Trophoblast cell (in vitro differentiated cells and primary cell): ENCODE data around the gene NAE1.

Source experiments
- DNase-seq, 2 donors: peaks; one replicate each; pipeline ENCODE4 v3.0.0-alpha.2; 2016
- H2AFZ ChIP-seq: 2 replicates; pipeline ENCODE4 v1.6.1; 2013; ENCODE audit warnings: low read length, moderate library complexity, mild to moderate bottlenecking; ENCODE audit not compliant: insufficient read depth, poor library complexity
- H2AK5ac ChIP-seq: 2 replicates; pipeline ENCODE4 v1.6.1; 2013; ENCODE audit warnings: mild to moderate bottlenecking, low read length
- H2BK120ac ChIP-seq: 2 replicates; pipeline ENCODE4 v1.6.1; 2013; ENCODE audit warnings: low read length, mild to moderate bottlenecking, moderate library complexity; ENCODE audit not compliant: insufficient read depth, poor library complexity
- H2BK12ac ChIP-seq: 2 replicates; pipeline ENCODE4 v1.6.1; 2013; ENCODE audit warnings: mild to moderate bottlenecking, low read length, moderate library complexity
- H2BK5ac ChIP-seq: 2 replicates; pipeline ENCODE4 v1.6.1; 2013; ENCODE audit warnings: low read length, low read depth, moderate library complexity, mild to moderate bottlenecking; ENCODE audit not compliant: poor library complexity
- H3K14ac ChIP-seq: 2 replicates; pipeline ENCODE4 v1.6.1; 2013; ENCODE audit warnings: mild to moderate bottlenecking, low read length
- H3K18ac ChIP-seq: 2 replicates; pipeline ENCODE4 v1.6.1; 2013; ENCODE audit warnings: mild to moderate bottlenecking, low read length
- H3K23ac ChIP-seq: 2 replicates; pipeline ENCODE4 v1.6.1; 2013; ENCODE audit warnings: low read length
- H3K27ac ChIP-seq: 2 replicates; pipeline ENCODE4 v1.5.1; 2013; ENCODE audit warnings: low read depth, mild to moderate bottlenecking, inconsistent platforms, low read length, moderate library complexity
- H3K27me3 ChIP-seq: 2 replicates; pipeline ENCODE4 v1.6.1; 2013; ENCODE audit warnings: inconsistent platforms, mild to moderate bottlenecking, low read length, moderate library complexity; ENCODE audit not compliant: insufficient read depth
- H3K36me3 ChIP-seq, 2 experiments: 1 replicate in 1 of 2; 2 replicates in 1 of 2; pipeline ENCODE4 v1.6.1; 2013; ENCODE audit warnings: low read length in 2 of 2, mild to moderate bottlenecking in 2 of 2, moderate library complexity in 1 of 2; ENCODE audit not compliant: insufficient read depth in 2 of 2, control insufficient read depth in 1 of 2
- H3K4ac ChIP-seq: 2 replicates; pipeline ENCODE4 v1.6.1; 2013; ENCODE audit warnings: low read depth, mild to moderate bottlenecking, low read length, moderate library complexity
- H3K4me1 ChIP-seq, 2 experiments: 1 replicate in 1 of 2; 2 replicates in 1 of 2; pipeline ENCODE4 v1.6.1; 2013; ENCODE audit warnings: low read length in 2 of 2, mild to moderate bottlenecking in 2 of 2, moderate library complexity in 1 of 2; ENCODE audit not compliant: insufficient read depth in 2 of 2, control insufficient read depth in 1 of 2
- H3K4me2 ChIP-seq: 2 replicates; pipeline ENCODE4 v1.6.1; 2013; ENCODE audit warnings: inconsistent platforms, mild to moderate bottlenecking, low read length, moderate library complexity
- H3K4me3 ChIP-seq: 2 replicates; pipeline ENCODE4 v1.5.1; 2013; ENCODE audit warnings: mild to moderate bottlenecking, low read depth, low read length, inconsistent platforms
- H3K79me1 ChIP-seq: one replicate; pipeline ENCODE4 v1.6.1; 2013; ENCODE audit warnings: low read length
- H3K79me2 ChIP-seq: 2 replicates; pipeline ENCODE4 v1.6.1; 2013; ENCODE audit warnings: low read length, mild to moderate bottlenecking; ENCODE audit not compliant: control insufficient read depth, insufficient read depth, poor library complexity
- H3K9ac ChIP-seq: 2 replicates; pipeline ENCODE4 v1.6.1; 2013; ENCODE audit warnings: mild to moderate bottlenecking, low read length
- H3K9me3 ChIP-seq: 2 replicates; pipeline ENCODE4 v1.6.1; 2013; ENCODE audit warnings: low read depth, mild to moderate bottlenecking, control low read depth, inconsistent platforms, low read length; ENCODE audit not compliant: insufficient read depth
- H4K12ac ChIP-seq: 2 replicates; pipeline ENCODE4 v1.6.1; 2013; ENCODE audit warnings: low read depth, mild to moderate bottlenecking, low read length, moderate library complexity
- H4K8ac ChIP-seq: 2 replicates; pipeline ENCODE4 v1.6.1; 2013; ENCODE audit warnings: low read depth, mild to moderate bottlenecking, low read length, moderate library complexity
- H4K91ac ChIP-seq: one replicate; pipeline ENCODE4 v1.6.1; 2013; ENCODE audit warnings: low read depth, mild to moderate bottlenecking, low read length, moderate library complexity
- WGBS: extraction: QIAGEN DNeasy Blood & Tissue Kit; methylation state at CpG from one replicate; pipeline ENCODE4 v1.1.7; 2013; ENCODE audit warnings: missing lambda C conversion rate; ENCODE audit not compliant: insufficient read length, insufficient coverage; ENCODE audit errors: extremely low coverage; 5-methylcytosine and 5-hydroxymethylcytosine counted together

Gene NAE1

DNA sequence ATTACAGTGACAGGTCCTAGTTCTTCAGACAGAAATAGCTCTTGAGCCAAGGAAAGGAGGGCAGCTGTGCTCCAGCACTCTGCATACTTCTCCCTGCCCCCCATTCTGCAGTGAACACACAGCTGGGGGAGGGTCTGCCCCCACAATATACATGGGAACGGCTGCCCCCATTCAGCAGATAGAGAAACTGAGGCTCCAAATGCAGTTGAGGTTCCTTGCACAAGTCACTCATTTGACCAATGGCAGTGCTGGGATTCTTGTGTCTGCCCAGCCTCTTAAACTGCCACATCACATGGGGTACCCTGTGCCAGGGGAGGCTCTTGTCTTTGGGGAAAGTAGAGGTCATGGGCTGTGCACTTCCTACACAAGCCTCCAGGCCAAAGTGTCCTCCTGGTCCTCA is 38.6 kb upstream of the NAE1 start:
- Histone ChIP-seq H3K79me1 (no peaks in the 10 kb centered on the region), H3K27me3 (no peaks in the 10 kb centered on the region), H3K27ac (no peak overlapping the region), H2BK5ac (no peak overlapping the region), H3K4me1 (peaks cover 2 to 8% of the 10 kb centered on the region in 2 experiments), H4K12ac (no peak overlapping the region), H3K14ac (no peak overlapping the region), H2BK120ac (no peak overlapping the region), H3K36me3 (no peaks in the 10 kb centered on the region), H3K4ac (no peak overlapping the region), H3K9ac (no peak overlapping the region), H3K18ac (no peak overlapping the region), H3K4me2 (no peak overlapping the region), H3K23ac (no peak overlapping the region), H2BK12ac (no peak overlapping the region), H3K4me3 (no peak overlapping the region), H2AFZ (no peak overlapping the region), H3K79me2 (no peaks in the 10 kb centered on the region), H4K91ac (no peak overlapping the region), H3K9me3 (no peaks in the 10 kb centered on the region), H4K8ac (no peak overlapping the region), H2AK5ac (no peak overlapping the region)
- no peak for DNase-seq
- WGBS = no CpG with 5 or more reads among the region's 1 CpG

DNA sequence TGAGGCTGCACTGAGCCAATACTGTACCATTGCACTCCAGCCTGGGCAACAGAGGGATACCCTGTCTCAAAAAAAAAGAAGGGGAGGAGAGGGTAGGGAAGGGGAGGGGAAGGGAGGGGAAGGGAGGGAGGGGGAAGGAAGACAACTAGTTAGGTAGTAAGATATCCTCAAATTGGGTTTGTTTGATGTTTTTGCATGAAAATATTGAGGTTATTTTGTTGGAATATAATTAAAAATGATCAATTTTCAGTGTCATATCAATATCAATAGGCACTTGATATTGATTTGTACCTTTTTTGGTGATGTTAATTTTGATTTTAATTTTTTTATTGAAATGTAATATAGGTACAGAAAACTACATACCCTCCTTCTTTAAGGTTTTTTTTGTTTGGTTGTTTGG is 32.9 kb upstream of the NAE1 start:
- Histone ChIP-seq H3K4ac (no peak overlapping the region), H3K4me2 (no peak overlapping the region), H3K27ac (no peak overlapping the region), H3K18ac (no peak overlapping the region), H3K9ac (no peak overlapping the region), H3K14ac (no peak overlapping the region), H4K91ac (no peak overlapping the region), H2BK12ac (no peak overlapping the region), H3K9me3 (no peaks in the 10 kb centered on the region), H2BK5ac (no peak overlapping the region), H3K23ac (no peak overlapping the region), H4K8ac (no peak overlapping the region), H2AK5ac (no peak overlapping the region), H3K4me3 (no peak overlapping the region), H3K36me3 (no peaks in the 10 kb centered on the region), H2BK120ac (no peak overlapping the region), H3K79me1 (no peaks in the 10 kb centered on the region), H4K12ac (no peak overlapping the region), H2AFZ (no peak overlapping the region), H3K79me2 (no peaks in the 10 kb centered on the region), H3K4me1 (no peaks in the 10 kb centered on the region), H3K27me3 (no peaks in the 10 kb centered on the region)
- no peak for DNase-seq

DNA sequence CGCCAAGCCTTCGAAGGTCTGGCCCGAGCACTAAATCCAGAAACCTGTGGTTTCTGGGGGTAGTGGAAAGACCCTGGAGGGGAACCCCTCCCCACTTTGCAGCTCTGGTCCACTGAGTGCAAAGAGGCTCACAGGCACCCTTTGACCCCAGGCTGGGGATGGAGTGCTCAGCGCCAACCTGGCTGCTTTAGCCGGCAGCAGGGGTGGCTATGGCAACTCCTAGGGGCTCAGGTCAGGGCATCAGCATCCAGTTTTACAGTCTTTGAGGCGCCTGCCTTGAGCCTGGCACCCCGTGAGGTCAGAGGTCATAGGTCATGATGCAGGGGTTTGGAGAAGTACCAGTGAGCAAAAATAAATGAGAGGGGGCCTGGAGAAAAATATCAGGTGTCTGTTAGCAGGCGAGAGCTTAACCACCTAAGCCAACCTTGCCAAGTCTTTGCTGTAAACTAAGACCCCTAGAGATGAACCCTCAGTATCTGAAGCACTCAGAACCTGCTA is 31.3 kb upstream of the NAE1 start:
- H3K18ac ChIP-seq = no peak overlapping the region

DNA sequence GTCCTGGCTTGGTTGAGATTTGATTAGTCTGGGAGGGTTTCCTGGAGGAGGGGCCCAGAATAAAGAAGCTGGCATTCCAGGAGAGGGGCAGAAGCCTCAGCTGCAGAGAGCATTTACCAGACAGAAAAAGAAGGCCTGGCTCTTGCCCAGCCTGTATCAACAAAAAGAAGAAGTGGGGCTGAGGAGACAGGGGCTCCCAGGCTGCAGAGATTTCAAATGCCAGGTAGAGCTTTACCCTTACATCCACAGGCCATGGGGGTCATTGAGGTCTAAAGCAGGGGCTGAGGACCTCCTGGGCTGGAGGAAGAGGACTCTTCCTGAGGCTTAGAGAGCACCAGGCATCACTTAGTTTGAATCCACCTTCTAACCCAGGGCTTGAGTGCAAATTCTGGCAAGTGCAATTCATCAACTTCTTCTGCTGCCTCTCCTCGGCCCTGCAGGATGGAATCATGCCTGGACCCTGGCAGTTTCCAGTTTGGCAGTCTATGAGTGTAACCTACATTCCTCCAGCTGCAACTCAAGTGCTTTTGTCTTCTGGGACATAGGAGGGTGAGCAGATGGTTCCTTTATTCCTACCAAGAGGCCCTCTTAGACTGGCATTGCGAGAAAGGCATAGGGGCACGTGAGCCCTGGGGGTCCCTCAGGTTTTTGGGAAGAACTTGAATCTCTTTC is 28.8 kb upstream of the NAE1 start:
- no peak overlapping the region for H3K23ac ChIP-seq
- no peak overlapping the region for H2BK12ac ChIP-seq
- no peaks in the 10 kb centered on the region for H3K27me3 ChIP-seq
- H3K36me3 ChIP-seq = no peaks in the 10 kb centered on the region
- no peak overlapping the region for H4K12ac ChIP-seq
- DNase-seq = no peak
- H2AFZ ChIP-seq = no peak overlapping the region
- no peak overlapping the region for H3K18ac ChIP-seq
- no peaks in the 10 kb centered on the region for H3K9me3 ChIP-seq
- WGBS = no CpG with 5 or more reads among the region's 3 CpGs
- H3K27ac ChIP-seq = no peak overlapping the region
- H3K4me3 ChIP-seq = no peak overlapping the region
- H3K79me2 ChIP-seq = no peaks in the 10 kb centered on the region
- no peak overlapping the region for H2BK120ac ChIP-seq
- no peak overlapping the region for H3K4me2 ChIP-seq
- peaks cover 4 to 6% of the 10 kb centered on the region in 2 experiments for H3K4me1 ChIP-seq
- H3K79me1 ChIP-seq = no peaks in the 10 kb centered on the region
- H4K91ac ChIP-seq = no peak overlapping the region
- H2AK5ac ChIP-seq = no peak overlapping the region
- H3K14ac ChIP-seq = no peak overlapping the region
- H4K8ac ChIP-seq = no peak overlapping the region
- H3K9ac ChIP-seq = no peak overlapping the region
- no peak overlapping the region for H2BK5ac ChIP-seq
- no peak overlapping the region for H3K4ac ChIP-seq

More for the DNA sequence above, 31.3 kb upstream of the NAE1 start:
- H3K4ac ChIP-seq = no peak overlapping the region
- H4K8ac ChIP-seq = no peak overlapping the region
- H3K4me2 ChIP-seq = no peak overlapping the region
- no peaks in the 10 kb centered on the region for H3K79me2 ChIP-seq
- no peaks in the 10 kb centered on the region for H3K79me1 ChIP-seq
- H3K14ac ChIP-seq = no peak overlapping the region
- no peak overlapping the region for H2BK12ac ChIP-seq
- no peak overlapping the region for H4K91ac ChIP-seq
- H3K27ac ChIP-seq = no peak overlapping the region
- H3K9ac ChIP-seq = no peak overlapping the region
- no peaks in the 10 kb centered on the region for H3K27me3 ChIP-seq
- no peaks in the 10 kb centered on the region for H3K36me3 ChIP-seq
- WGBS = no CpG with 5 or more reads among the region's 8 CpGs
- no peak overlapping the region for H2AK5ac ChIP-seq
- no peak overlapping the region for H4K12ac ChIP-seq
- peaks cover 3 to 4% of the 10 kb centered on the region in 2 experiments for H3K4me1 ChIP-seq
- H3K4me3 ChIP-seq = no peak overlapping the region
- no peaks in the 10 kb centered on the region for H3K9me3 ChIP-seq
- no peak overlapping the region for H2AFZ ChIP-seq
- no peak for DNase-seq
- no peak overlapping the region for H2BK5ac ChIP-seq
- H2BK120ac ChIP-seq = no peak overlapping the region
- H3K23ac ChIP-seq = no peak overlapping the region
